Globus pallidus (tissue), 1 donor: Measurements from ENCODE around the gene STYXL1.

Experiments
- DNase-seq: peaks from one replicate; pipeline ENCODE4 v3.0.0-alpha.2; 2015; ENCODE audit warnings: low spot score

Gene STYXL1

DNA sequence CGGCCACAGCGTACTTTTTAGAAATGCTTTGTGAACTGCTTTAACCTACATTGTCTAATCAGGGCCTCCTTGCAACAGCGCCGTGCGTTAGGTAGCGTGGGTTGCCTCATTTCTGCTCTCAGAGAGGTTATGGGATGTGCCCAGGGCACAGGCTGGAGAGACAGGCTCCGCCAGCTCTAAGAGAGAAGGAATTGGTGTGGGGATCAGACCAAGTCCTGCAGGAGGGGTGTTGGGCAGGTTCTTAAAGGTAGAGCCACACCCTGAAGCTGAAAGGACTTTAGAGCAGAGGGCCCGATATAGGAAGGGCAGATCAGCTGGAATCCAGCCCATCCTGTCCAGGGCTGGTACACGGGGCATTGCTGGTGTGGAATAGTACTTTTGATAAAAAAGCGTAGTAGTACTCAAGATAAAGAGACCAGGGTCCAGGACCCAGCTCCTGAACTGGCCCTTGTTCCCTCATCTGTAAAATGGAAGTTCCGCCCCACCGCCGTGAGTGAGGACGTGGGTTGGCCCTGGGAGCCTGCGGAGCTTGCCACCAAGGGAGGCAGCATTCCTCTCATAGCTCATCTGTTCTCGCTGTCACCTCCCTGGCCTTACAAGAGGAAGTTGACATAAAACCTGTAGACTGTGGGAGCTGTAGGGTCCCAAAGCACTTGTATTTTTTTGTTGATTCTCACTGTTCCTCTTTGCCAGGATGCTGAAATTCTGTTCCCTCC is 90.6 kb downstream of the STYXL1 start:
- no peak for DNase-seq

DNA sequence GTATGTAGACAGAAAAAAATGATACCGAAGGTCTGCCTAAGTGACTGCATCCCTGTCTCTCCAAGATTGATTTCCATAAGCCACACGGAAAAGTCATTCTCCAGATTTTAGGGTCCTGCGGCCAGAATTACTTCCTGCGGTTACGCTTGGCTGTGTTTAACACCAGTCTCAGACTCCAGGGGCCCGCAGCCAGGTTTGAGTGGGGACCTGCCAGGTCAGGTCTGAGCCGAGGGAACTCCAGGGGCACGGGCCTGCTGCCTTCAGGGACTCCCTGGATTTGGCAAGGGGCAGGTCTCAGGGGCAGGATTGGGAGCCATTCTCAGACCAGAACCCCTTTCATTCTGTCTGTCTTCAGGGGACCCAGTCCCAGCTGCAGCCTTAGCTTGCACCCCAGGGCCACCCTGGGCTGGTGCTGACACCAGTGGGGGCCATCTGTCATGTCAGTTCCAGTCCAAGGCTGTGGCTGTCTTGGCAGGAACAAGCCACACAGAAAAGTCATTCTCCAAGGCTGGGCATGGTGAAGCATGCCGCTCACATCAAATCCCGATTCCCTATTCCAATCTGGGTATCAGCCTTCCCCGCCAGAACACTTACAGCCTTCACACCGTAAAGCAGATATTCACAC is 92.4 kb downstream of the STYXL1 start:
- DNase-seq = no peak

DNA sequence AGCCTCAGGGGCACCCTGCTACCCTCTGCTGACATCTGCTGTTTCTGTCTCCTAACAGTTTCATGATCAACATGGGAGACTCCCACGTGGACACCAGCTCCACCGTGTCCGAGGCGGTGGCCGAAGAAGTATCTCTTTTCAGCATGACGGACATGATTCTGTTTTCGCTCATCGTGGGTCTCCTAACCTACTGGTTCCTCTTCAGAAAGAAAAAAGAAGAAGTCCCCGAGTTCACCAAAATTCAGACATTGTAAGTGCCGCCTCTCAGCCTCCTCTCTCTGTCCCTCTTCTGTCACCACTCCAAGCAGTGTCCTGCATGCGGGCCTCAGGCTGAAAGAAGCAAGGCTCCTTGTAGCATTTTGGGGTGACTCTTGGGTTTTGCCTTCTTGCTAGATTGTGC is 93.9 kb downstream of the STYXL1 start:
- DNase-seq = no peak

DNA sequence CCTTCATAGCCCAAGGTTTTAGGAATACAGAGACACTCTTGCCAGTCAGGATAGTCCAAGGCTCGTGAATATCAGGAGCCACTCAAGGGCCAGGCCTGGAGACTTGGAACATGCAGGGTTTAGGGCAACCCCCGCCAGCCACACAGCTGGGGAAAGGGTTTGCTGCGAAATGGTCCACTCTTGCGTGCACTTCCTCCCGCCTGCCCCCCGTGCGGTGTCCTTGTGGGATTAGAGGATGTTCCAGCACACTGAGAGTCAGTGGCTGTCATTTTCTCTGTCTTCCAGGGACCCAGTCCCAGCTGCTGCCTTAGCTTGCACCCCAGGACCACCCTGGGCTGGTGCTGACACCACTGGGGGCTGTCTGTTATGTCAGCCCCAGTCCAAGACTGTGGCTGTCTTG is 94.4 kb downstream of the STYXL1 start:
- no peak for DNase-seq

DNA sequence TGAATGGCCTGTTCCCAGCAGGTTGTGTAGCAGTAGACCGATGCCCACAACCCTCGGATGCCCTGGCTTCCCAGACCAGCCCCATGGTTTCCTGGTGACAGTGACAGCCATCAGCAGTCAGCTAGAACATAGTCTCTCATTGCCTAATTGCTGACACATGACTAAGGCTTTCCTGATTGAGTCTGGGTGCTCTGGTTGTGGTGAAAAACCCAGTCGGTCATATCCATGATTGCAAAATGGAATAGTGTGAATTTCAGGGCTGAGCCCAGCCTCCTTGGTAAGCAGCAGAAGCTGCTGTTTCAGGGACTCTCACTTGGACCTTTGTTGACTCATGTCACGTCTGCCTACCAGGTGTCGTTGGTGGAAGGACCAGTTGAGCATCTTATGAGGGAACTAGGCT is 96.3 kb downstream of the STYXL1 start:
- no peak for DNase-seq

DNA sequence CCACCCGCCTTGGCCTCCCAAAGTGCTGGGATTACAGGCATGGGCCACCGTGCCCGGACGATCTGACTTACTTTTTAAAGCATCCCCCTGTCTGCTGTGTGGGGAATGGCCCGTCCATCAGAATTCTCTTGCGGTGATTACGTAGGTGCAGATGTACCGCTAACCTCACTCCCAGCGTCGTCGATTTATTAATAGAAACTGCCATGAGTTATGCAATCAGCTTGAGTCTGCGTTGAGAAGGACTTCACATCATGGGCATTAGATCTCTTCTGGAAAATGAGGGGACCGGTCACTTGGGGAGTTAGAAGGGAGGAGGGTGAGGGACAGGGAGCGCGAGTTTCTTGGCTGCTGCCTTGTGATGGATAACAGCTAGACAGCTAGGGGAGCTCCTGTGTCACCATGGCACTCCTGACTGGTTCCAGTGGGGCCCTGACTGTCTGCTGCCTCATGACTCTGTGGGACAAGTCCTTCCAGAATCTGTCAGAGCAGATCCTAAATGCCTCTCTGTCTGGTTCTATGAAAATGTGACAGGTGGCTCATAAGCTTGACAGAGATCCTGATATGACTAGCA is 97.6 kb downstream of the STYXL1 start:
- no peak for DNase-seq

DNA sequence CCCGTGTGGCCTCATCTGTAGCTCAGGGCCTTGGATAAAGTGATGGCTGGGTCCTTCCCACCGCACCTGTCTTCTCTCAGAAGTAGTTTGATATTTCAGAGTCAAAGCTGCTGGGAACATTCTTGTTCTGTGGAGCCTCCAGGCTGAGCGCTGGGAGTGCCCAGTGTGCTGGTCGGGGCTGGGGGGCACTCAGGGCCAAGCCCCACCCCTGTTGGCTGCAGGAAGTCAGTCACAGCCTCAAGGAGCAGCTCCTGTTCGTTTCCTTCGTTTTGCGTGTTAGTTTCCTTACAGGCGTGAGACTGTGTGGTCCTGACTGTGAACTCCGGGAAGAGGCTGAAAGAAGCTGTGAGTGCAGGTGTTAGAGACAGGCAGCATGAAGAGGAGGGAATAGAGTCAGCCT is 99.6 kb downstream of the STYXL1 start:
- DNase-seq = no peak
